Mesodermal cell (in vitro differentiated cells): ENCODE results near the gene MTA1.

Experiments
- H3K27ac ChIP-seq: 2 replicates; pipeline ENCODE4 v1.7.0; 2013; ENCODE audit warnings: mild to moderate bottlenecking, low read depth, low read length, moderate library complexity; ENCODE audit not compliant: severe bottlenecking
- H3K36me3 ChIP-seq: 2 replicates; pipeline ENCODE4 v1.7.1; 2013; ENCODE audit warnings: mild to moderate bottlenecking, low read length, moderate library complexity; ENCODE audit not compliant: control insufficient read depth, insufficient read depth
- H3K4me1 ChIP-seq: one replicate; pipeline ENCODE4 v1.7.1; 2013; ENCODE audit warnings: mild to moderate bottlenecking, low read length; ENCODE audit not compliant: insufficient read depth, control insufficient read depth, poor library complexity, severe bottlenecking
- H3K4me3 ChIP-seq: 2 replicates; pipeline ENCODE4 v1.7.0; 2013; ENCODE audit warnings: low read length, control low read depth, mild to moderate bottlenecking; ENCODE audit not compliant: insufficient read depth, poor library complexity, severe bottlenecking; ENCODE audit errors: extremely low read depth
- H3K9me3 ChIP-seq: 2 replicates; pipeline ENCODE4 v1.7.1; 2013; ENCODE audit warnings: mild to moderate bottlenecking, low read length, moderate library complexity; ENCODE audit not compliant: control insufficient read depth
- WGBS, 2 experiments: methylation state at CpG; one replicate each; pipeline ENCODE4 v1.1.5; 2013; ENCODE audit warnings: missing lambda C conversion rate in 2 of 2; ENCODE audit not compliant: insufficient coverage in 2 of 2; 5-methylcytosine and 5-hydroxymethylcytosine counted together

MTA1 gene

DNA sequence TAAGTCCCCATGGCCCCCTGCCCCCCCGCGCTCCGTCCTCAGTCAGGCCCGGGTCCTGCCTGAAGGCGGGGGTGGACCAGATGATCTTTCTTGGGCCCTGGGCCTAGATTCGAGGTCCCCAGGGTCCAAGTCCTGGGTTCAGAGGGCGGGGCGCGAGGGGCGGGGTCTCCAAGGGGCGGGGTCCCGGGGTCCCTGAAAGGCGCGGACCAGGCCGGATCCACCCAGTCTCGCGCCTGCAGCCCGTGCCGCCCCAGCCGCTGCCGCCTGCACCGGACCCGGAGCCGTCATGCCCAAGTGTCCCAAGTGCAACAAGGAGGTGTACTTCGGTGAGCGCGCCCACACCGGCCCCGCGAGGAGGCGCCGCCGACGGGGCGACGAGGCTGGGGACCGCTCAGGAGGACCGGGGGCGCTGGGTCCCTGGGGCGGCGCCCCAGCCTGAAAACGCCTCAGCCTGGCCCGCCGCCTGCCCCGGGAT, 67.4 kb downstream of the MTA1 start:
- Histone ChIP-seq H3K36me3 (no peaks in the 10 kb centered on the region), H3K27ac (no peak overlapping the region), H3K4me3 (peak overlapping the region; percentile 36), H3K9me3 (no peaks in the 10 kb centered on the region), H3K4me1 (peaks cover 57% of the 10 kb centered on the region)
- 5 to 7% methylated on average over 43 to 45 of the region's 45 CpGs for WGBS, 2 experiments

GRCh38 chr14:105487449-105487985, 67.9 kb downstream of the MTA1 start:
- H3K4me1 ChIP-seq = peaks cover 54% of the 10 kb centered on the region

DNA sequence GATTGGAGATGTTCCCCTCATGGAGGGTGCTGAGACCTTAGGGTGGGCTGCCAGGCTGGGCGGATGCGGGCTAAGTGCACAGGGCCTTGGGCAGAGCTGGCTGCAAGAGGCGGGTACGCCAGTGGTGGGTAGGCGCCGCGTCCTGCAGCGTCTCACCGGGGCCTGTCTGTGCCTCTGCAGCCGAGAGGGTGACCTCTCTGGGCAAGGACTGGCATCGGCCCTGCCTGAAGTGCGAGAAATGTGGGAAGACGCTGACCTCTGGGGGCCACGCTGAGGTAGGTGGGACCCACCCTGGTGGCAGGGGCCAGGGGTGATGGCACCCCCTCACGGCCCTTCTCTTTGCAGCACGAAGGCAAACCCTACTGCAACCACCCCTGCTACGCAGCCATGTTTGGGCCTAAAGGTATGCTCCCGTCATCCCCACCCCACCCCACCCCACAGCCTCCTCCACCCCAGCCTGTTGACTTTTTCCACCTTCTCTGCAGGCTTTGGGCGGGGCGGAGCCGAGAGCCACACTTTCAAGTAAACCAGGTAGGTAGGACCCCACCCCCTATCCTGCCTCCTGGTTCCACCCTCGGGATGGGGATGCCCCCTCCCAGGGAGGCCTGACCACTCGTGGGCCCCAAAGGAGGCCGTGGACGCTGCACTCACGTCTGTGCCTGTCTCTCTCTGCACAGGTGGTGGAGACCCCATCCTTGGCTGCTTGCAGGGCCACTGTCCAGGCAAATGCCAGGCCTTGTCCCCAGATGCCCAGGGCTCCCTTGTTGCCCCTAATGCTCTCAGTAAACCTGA, 68.6 kb downstream of the MTA1 start:
- WGBS, 2 experiments = 89 to 90% methylated on average over 14 to 19 of the region's 26 CpGs
- peaks cover 8% of the 10 kb centered on the region for H3K36me3 ChIP-seq
- peak overlapping the region; percentile 36 for H3K4me3 ChIP-seq
- H3K27ac ChIP-seq = no peak overlapping the region
- H3K9me3 ChIP-seq = no peaks in the 10 kb centered on the region
- H3K4me1 ChIP-seq = peaks cover 50% of the 10 kb centered on the region

More at GRCh38 chr14:105487449-105487985, 67.9 kb downstream of the MTA1 start:
- Histone ChIP-seq H3K36me3 (peaks cover under 1% of the 10 kb centered on the region), H3K9me3 (no peaks in the 10 kb centered on the region), H3K4me3 (peak overlapping the region; percentile 36), H3K27ac (no peak overlapping the region)
- 14 to 18% methylated on average over 38 to 40 of the region's 48 CpGs for WGBS, 2 experiments

GRCh38 chr14:105488781-105489541, 69.3 kb downstream of the MTA1 start:
- WGBS, 2 experiments = 87 to 88% methylated on average over 14 to 15 of the region's 20 CpGs
- H3K4me1 ChIP-seq = peaks cover 46% of the 10 kb centered on the region

GRCh38 chr14:105489542-105490266, 70.1 kb downstream of the MTA1 start:
- peak overlapping the region; percentile 56 for H3K4me3 ChIP-seq
- WGBS, 2 experiments = 1 to 4% methylated on average over 19 to 24 of the region's 44 CpGs
- peaks cover 40% of the 10 kb centered on the region for H3K4me1 ChIP-seq
- H3K27ac ChIP-seq = peak overlapping the region; percentile 85
- peaks cover 14% of the 10 kb centered on the region for H3K36me3 ChIP-seq
- no peaks in the 10 kb centered on the region for H3K9me3 ChIP-seq

More at GRCh38 chr14:105488781-105489541, 69.3 kb downstream of the MTA1 start:
- Histone ChIP-seq H3K27ac (no peak overlapping the region), H3K36me3 (peaks cover 9% of the 10 kb centered on the region), H3K4me3 (peak overlapping the region; percentile 56), H3K9me3 (no peaks in the 10 kb centered on the region)

GRCh38 chr14:105490267-105490571, 70.6 kb downstream of the MTA1 start:
- peaks cover 34% of the 10 kb centered on the region for H3K4me1 ChIP-seq
- H3K9me3 ChIP-seq = no peaks in the 10 kb centered on the region
- H3K4me3 ChIP-seq = peak overlapping the region; percentile 56
- H3K27ac ChIP-seq = peak overlapping the region; percentile 85
- peaks cover 14% of the 10 kb centered on the region for H3K36me3 ChIP-seq
- WGBS, 2 experiments = 1% methylated on average over 25 to 32 of the region's 33 CpGs

GRCh38 chr14:105490572-105491365, 71.1 kb downstream of the MTA1 start, which contains the start of gene TEDC1:
TSS of gene TEDC1 (plus strand) at chr14:105491246. CDS start at chr14:105491376, 130 bp downstream.
- peak within 1 kb of the TSS; percentile 72 for H3K4me3 ChIP-seq
- H3K9me3 ChIP-seq = no peaks in the 10 kb centered on the region
- H3K36me3 ChIP-seq = peaks cover 14% of the 10 kb centered on the region
- H3K27ac ChIP-seq = peak within 1 kb of the TSS; percentile 85
- 1 to 3% methylated on average over 64 to 82 of the region's 94 CpGs for WGBS, 2 experiments
- H3K4me1 ChIP-seq = peaks cover 30% of the 10 kb centered on the region

DNA sequence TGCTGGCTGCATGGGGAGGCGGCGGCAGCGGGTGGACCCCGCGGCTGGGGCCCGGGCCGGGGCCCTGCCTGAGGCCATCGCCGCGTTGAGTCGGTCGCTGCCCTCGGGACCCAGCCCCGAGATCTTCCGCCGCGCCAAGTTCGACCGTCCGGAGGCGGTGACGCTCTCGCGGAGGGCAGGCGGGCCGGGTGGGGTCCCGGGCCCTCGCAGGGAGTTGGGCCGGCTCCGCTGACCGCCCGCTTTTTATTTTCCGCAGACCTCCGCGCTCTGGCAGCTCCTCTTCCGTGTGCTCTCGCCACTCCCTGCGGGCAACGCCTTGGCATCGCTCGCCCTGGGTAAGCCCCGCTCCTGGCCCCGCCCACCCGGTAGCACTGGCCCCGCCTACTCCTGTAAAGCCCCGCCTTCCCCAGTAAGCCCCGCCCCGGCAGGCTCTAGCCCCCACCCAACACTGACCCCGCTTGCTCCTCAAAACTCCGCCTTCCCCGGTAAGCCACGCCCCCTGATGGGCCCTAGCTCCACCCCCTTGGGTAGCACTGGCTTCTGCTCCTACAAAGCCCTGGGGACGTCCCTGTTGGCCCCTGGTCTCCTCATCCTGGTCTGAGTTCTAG, 71.8 kb downstream of the MTA1 start:
- H3K4me1 ChIP-seq = peaks cover 24% of the 10 kb centered on the region
- peak overlapping the region; percentile 84 for H3K27ac ChIP-seq
- H3K4me3 ChIP-seq = peak overlapping the region; percentile 72
- H3K9me3 ChIP-seq = no peaks in the 10 kb centered on the region
- H3K36me3 ChIP-seq = peaks cover 14% of the 10 kb centered on the region
- 0 to 3% methylated on average over 48 to 50 of the region's 53 CpGs for WGBS, 2 experiments

DNA sequence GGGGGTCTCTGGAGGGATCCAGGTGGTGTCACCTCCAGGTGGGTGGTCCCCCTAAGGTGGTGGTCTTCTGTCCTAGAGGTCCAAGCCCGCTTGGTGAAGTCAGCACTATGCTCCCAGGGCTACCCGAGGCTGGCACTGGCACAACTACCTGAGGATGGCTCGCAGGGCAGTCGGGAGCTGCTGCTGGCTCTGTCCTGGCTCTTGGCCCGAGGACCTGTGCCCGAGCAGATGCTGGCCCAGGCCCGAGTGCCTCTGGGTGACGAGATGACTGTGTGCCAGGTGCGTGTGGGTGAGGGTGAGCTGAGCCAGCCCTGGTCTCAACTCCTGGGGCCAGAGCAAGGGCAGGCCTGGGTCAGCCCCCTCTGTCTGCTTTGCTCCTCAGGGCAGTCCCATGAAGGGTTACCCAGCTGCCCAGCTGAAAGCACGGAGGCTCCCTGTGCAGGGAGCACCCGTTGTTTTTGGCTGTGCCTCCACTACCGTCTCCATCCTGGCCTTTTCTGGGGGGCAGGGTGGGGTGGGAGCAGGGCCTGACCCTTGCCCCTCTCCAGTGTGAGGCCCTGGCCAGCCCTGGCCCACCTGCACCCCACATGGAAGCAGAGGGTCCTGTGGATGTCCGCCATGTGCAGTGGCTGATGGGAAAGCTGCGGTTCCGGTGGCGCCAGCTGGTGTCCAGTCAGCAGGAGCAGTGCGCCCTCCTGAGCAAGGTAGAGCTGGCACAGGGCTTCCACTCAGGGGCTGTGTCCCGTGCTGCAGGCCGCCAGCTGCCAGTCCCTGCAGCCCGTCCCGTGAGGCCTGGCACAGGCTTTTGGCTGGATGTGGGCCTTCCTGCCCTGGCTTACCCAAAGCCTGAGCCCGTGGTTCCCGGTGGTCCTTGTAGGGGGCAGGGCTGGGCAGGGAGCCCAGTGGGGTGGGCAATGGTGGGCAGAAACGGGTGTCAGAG, 72.7 kb downstream of the MTA1 start:
- H3K4me1 ChIP-seq = peaks cover 19% of the 10 kb centered on the region
- H3K36me3 ChIP-seq = peaks cover 14% of the 10 kb centered on the region
- peak overlapping the region; percentile 72 for H3K4me3 ChIP-seq
- H3K27ac ChIP-seq = peak overlapping the region; percentile 16
- 97 to 98% methylated on average over 22 to 24 of the region's 24 CpGs for WGBS, 2 experiments
- H3K9me3 ChIP-seq = no peaks in the 10 kb centered on the region
